ENCODE measurements around the gene CTDSPL. TPM values are rescaled to one million over a fixed set of nuclear protein-coding genes. Genes with fewer than 3 reads are reported as not detected.

The CTDSPL gene
- total RNA-seq, 1 experiment from 2014 or later: 16.6 TPM

DNA sequence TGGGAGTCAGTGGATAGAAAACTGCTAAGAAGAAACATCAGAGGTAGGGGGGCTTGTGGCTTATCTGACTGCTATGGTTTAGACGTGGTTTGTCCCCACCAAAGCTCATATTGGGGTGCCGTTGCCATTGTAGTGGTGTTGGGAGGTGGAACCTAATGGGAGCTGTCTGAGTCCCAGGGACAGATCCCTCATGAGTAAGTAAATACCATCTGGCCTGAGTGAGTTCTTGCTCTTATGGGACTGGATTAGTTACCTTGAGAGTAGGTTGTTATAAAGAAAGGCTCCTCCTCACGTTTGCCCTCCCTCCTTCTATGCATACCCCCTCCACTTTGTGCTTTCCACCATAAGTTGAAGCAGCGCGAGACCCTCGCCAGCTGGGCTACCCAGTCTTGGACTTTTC is 75.5 kb downstream of the CTDSPL start:
- ChIA-PET POLR2A (no interaction called here), CTCF (interaction anchor here (0.6 kb wide), 2 partner anchors 59 to 1014 kb away, joined by 6 to 8 read pairs; no protein-coding TSS in a partner anchor)
- ATAC-seq (no peak), DNase-seq (ENCODE audit: low read depth, low spot score) (no peak)
- in situ Hi-C loops (cut with HindIII; ENCODE audit: low pct_unique_long_range_greater_than_20kb, low sequenced_read_pairs) (no loop called here), intact Hi-C loops (cut with micrococcal nuclease; ENCODE audit: unreplicated experiment) (no loop called here)
- TF ChIP-seq CTCF (IDR thresholded peaks at IDR 0.05) (no peak), REST (IDR thresholded peaks at IDR 0.05; ENCODE audit: insufficient read depth in 1 of 2, low read depth in 2 of 2, low read length in 1 of 2) (no peak), TCF7L2 (IDR thresholded peaks at IDR 0.05; ENCODE audit: low read depth, low read length) (no peak), SIN3A (IDR thresholded peaks at IDR 0.05; ENCODE audit: borderline replicate concordance, insufficient read depth, low read depth, low read length) (no peak), POLR2AphosphoS5 (IDR thresholded peaks at IDR 0.05; ENCODE audit: low read depth, low read length) (no peak)
- Histone ChIP-seq H3K4me1 (ENCODE audit: control insufficient read depth, insufficient read depth, low read length) (no peaks in the 10 kb centered on the region; the same call in 1 of the 2 replicates), H3K4me3 (ENCODE audit: low read depth in 2 of 2, low read length in 2 of 2) (no peak overlapping the region), H3K36me3 (ENCODE audit: control insufficient read depth, insufficient read depth, low read length) (no peaks in the 10 kb centered on the region), H3K27ac (ENCODE audit: low read length) (no peak overlapping the region), H3K27me3 (ENCODE audit: control insufficient read depth, insufficient read depth, low read length) (no peaks in the 10 kb centered on the region), H3K9me3 (ENCODE audit: control insufficient read depth, insufficient read depth, low read depth, low read length) (no peaks in the 10 kb centered on the region)
- no TSS peak for BruUV-seq (replicated peaks)

DNA sequence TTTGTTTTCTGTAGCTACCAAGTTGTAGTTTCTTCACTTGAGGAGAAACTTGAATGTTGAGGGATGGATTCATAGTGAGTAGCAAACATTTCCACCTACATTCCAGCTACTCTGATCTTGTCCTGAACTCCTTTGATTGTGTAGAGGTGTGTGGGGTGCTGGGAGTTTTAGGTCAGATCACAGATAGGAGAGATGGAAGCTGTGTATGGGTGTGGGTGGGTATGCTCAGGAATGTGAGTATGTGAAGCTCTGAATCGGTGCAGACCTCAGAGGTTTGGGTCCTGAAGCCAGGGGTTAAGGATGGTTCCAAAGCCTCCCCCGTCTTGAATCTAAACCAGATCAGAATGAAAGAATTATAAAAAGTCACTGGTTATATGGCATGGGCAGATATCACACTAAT is 76.3 kb downstream of the CTDSPL start:
- Histone ChIP-seq H3K36me3 (ENCODE audit: control insufficient read depth, insufficient read depth, low read length) (no peaks in the 10 kb centered on the region), H3K27ac (ENCODE audit: low read length) (no peak overlapping the region), H3K4me3 (ENCODE audit: low read depth in 2 of 2, low read length in 2 of 2) (no peak overlapping the region), H3K9me3 (ENCODE audit: control insufficient read depth, insufficient read depth, low read depth, low read length) (no peaks in the 10 kb centered on the region), H3K27me3 (ENCODE audit: control insufficient read depth, insufficient read depth, low read length) (no peaks in the 10 kb centered on the region), H3K4me1 (ENCODE audit: control insufficient read depth, insufficient read depth, low read length) (no peaks in the 10 kb centered on the region; the same call in 1 of the 2 replicates)
- TF ChIP-seq CTCF (IDR thresholded peaks at IDR 0.05) (no peak), TCF7L2 (IDR thresholded peaks at IDR 0.05; ENCODE audit: low read depth, low read length) (no peak), POLR2AphosphoS5 (IDR thresholded peaks at IDR 0.05; ENCODE audit: low read depth, low read length) (no peak), SIN3A (IDR thresholded peaks at IDR 0.05; ENCODE audit: borderline replicate concordance, insufficient read depth, low read depth, low read length) (no peak), REST (IDR thresholded peaks at IDR 0.05; ENCODE audit: insufficient read depth in 1 of 2, low read depth in 2 of 2, low read length in 1 of 2) (no peak)
- BruUV-seq (replicated peaks): no TSS peak
- no peak for DNase-seq (ENCODE audit: low read depth, low spot score)
- POLR2A ChIA-PET: no interaction called here
- ATAC-seq: no peak
- CTCF ChIA-PET: no interaction called here
- in situ Hi-C loops (cut with HindIII; ENCODE audit: low pct_unique_long_range_greater_than_20kb, low sequenced_read_pairs): no loop called here
- intact Hi-C loops (cut with micrococcal nuclease; ENCODE audit: unreplicated experiment): no loop called here
